ENCODE data around the gene SLC25A21.

The SLC25A21 gene

DNA sequence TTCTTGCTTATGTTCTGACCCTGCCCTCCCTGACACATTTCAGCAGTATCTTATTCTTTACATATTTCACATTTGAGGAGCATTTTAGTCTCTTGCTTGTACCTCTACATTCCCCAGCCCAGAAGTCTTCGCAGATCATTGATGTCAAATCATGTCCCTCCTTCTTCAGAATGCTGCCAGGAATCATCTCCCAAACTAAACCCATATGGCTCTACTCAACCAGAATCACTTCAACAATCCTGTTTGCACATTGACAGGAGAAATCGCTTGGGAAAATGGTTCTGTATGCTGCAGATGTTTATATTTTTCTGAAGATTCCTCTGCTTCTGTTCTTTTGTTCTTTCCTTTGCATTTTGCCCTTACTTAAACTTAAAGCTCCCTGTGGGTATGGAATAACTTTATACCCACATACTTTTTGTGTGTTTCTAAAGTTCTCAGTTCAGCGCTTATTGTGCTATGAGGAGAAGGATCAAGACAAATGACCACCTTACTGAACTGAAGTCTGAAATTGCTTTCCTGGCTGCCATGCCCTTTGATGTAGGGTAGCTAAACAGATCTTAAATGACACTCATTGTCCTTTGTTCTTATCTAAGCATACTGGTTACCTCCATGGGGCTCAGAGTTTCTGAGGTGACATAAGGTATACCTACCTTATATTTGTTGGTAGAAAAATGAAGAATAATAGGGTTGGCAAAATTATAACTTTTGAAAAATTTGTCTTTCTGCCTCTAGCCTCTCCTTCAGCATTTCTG lies 134.6 kb downstream of the SLC25A21 start:
- no peak for TF ChIP-seq EZH2phosphoT487 (IDR thresholded peaks at IDR 0.05; ENCODE audit: borderline replicate concordance, low read length)
- TF ChIP-seq, protein P1, sequence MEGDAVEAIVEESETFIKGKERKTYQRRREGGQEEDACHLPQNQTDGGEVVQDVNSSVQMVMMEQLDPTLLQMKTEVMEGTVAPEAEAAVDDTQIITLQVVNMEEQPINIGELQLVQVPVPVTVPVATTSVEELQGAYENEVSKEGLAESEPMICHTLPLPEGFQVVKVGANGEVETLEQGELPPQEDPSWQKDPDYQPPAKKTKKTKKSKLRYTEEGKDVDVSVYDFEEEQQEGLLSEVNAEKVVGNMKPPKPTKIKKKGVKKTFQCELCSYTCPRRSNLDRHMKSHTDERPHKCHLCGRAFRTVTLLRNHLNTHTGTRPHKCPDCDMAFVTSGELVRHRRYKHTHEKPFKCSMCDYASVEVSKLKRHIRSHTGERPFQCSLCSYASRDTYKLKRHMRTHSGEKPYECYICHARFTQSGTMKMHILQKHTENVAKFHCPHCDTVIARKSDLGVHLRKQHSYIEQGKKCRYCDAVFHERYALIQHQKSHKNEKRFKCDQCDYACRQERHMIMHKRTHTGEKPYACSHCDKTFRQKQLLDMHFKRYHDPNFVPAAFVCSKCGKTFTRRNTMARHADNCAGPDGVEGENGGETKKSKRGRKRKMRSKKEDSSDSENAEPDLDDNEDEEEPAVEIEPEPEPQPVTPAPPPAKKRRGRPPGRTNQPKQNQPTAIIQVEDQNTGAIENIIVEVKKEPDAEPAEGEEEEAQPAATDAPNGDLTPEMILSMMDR (IDR thresholded peaks at IDR 0.05; ENCODE audit: low read depth, low read length, poor library complexity, severe bottlenecking) = no peak
- Histone ChIP-seq H3K27me3 (ENCODE audit: control insufficient read depth, low read length) (no peaks in the 10 kb centered on the region), H3K79me2 (ENCODE audit: control insufficient read depth, low read length) (no peaks in the 10 kb centered on the region), H3K27ac (ENCODE audit: low read depth, low read length) (no peak overlapping the region), H3F3A (ENCODE audit: control insufficient read depth, insufficient read depth) (no peaks in the 10 kb centered on the region), H3K4me2 (ENCODE audit: low read length) (no peak overlapping the region), H4K20me1 (ENCODE audit: control insufficient read depth, insufficient read depth, low read depth, low read length) (no peaks in the 10 kb centered on the region), H3K9me2 (replicated peaks; ENCODE audit: control insufficient read depth, low read length) (no peaks in the 10 kb centered on the region), H3K9me3 (ENCODE audit: control insufficient read depth, insufficient read depth, low read length) (no peaks in the 10 kb centered on the region), H3K4me3 (ENCODE audit: low read length) (no peak overlapping the region), H3K36me3 (ENCODE audit: control insufficient read depth, low read length) (no peaks in the 10 kb centered on the region), H3K4me1 (ENCODE audit: control insufficient read depth, low read length) (no peaks in the 10 kb centered on the region)

DNA sequence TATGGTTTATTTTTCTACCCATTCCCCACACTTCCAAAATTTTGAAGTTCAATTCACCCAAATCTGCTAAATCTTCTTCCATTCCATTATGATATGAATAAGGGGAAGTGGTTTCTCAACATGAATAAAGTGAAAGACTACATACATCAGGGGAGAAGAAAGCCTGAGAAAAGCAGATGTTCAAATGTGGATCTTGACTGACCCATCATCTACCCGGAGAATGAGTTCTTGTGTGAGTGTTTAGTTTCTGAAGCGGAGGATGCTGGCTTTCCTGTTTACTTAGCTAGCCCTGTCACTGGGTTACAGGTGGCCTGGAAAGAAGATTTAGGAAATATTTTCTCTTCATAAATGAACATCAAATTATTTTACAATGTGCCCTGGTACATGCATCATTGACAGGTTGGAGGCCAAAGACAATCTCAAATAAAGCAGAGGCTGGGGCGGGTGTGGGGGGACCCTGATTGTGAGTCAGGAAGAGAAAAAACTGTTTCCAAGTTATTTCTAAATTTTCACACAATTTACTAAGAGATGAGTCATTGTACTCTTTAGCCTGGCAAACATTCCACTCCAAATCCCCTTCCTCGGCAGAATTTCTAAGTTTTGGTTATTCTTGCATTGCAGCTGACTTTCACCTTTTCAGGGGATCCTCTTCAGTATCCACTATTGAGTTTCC lies 135.6 kb downstream of the SLC25A21 start:
- Histone ChIP-seq H3K36me3 (ENCODE audit: control insufficient read depth, low read length) (no peaks in the 10 kb centered on the region), H3K4me1 (ENCODE audit: control insufficient read depth, low read length) (no peaks in the 10 kb centered on the region), H3F3A (ENCODE audit: control insufficient read depth, insufficient read depth) (no peaks in the 10 kb centered on the region), H3K79me2 (ENCODE audit: control insufficient read depth, low read length) (no peaks in the 10 kb centered on the region), H3K27me3 (ENCODE audit: control insufficient read depth, low read length) (no peaks in the 10 kb centered on the region), H3K4me3 (ENCODE audit: low read length) (no peak overlapping the region), H3K27ac (ENCODE audit: low read depth, low read length) (no peak overlapping the region), H3K4me2 (ENCODE audit: low read length) (no peak overlapping the region), H3K9me2 (replicated peaks; ENCODE audit: control insufficient read depth, low read length) (no peaks in the 10 kb centered on the region), H4K20me1 (ENCODE audit: control insufficient read depth, insufficient read depth, low read depth, low read length) (no peaks in the 10 kb centered on the region), H3K9me3 (ENCODE audit: control insufficient read depth, insufficient read depth, low read length) (no peaks in the 10 kb centered on the region)
- TF ChIP-seq, protein P1 (IDR thresholded peaks at IDR 0.05; ENCODE audit: low read depth, low read length, poor library complexity, severe bottlenecking) = no peak
- TF ChIP-seq EZH2phosphoT487 (IDR thresholded peaks at IDR 0.05; ENCODE audit: borderline replicate concordance, low read length) = no peak

DNA sequence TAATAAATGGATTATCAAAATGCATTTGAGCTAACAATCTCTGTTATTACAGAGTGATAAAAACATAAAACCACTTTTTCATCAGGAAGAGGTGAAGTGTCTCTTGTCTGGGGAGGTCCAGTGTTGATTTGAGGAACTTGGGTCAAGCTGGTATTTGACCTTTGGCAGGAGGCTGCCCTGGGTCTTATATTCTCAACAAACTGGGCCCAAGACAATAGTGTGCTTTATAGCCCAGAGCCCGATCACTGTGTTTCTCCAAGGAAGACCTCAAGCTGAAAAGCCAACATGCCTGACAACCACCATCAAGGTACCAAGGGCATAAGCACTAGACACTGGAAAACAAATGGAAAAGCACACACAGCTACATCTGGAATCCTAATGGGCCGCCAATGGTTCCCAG lies 137.0 kb downstream of the SLC25A21 start:
- Histone ChIP-seq H4K20me1 (ENCODE audit: control insufficient read depth, insufficient read depth, low read depth, low read length) (no peaks in the 10 kb centered on the region), H3K4me3 (ENCODE audit: low read length) (no peak overlapping the region), H3K9me3 (ENCODE audit: control insufficient read depth, insufficient read depth, low read length) (no peaks in the 10 kb centered on the region), H3K4me1 (ENCODE audit: control insufficient read depth, low read length) (no peaks in the 10 kb centered on the region), H3K9me2 (replicated peaks; ENCODE audit: control insufficient read depth, low read length) (no peaks in the 10 kb centered on the region), H3F3A (ENCODE audit: control insufficient read depth, insufficient read depth) (no peaks in the 10 kb centered on the region), H3K27me3 (ENCODE audit: control insufficient read depth, low read length) (no peaks in the 10 kb centered on the region), H3K4me2 (ENCODE audit: low read length) (no peak overlapping the region), H3K79me2 (ENCODE audit: control insufficient read depth, low read length) (no peaks in the 10 kb centered on the region), H3K27ac (ENCODE audit: low read depth, low read length) (no peak overlapping the region), H3K36me3 (ENCODE audit: control insufficient read depth, low read length) (no peaks in the 10 kb centered on the region)
- TF ChIP-seq, protein P1 (IDR thresholded peaks at IDR 0.05; ENCODE audit: low read depth, low read length, poor library complexity, severe bottlenecking) = no peak
- TF ChIP-seq EZH2phosphoT487 (IDR thresholded peaks at IDR 0.05; ENCODE audit: borderline replicate concordance, low read length) = no peak

Measured in DOHH2 (cell line).